Activated CD4-positive, alpha-beta T cell treated with anti-CD3 and anti-CD28 coated beads for 24 hours (primary cell): ENCODE measurements around the gene GNAO1.

Source experiments
- DNase-seq, 2 donors: peaks; one replicate each; pipeline ENCODE4 v3.0.0-alpha.2; 2020; ENCODE audit warnings: low read depth in 2 of 2

The GNAO1 gene

DNA sequence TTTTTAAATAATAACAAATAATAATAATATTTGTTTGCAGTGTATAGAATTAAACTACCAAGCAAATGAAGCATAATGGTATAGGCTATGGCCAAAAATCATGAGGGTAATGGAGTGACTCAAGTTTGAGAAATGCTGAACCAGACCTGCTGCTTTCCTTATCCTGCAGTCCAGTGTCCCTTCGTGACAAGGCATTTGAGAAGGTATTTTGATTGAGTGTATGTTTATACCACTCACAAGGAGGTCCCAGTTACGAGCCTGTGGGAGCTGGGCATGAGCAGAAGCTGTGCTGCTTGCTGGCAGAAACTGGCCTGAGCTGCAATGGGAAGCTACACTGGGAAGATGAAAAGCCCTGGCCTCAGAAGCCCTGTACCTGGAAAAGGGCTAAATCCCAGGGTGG lies 50.3 kb downstream of the GNAO1 start:
- no peak for DNase-seq

DNA sequence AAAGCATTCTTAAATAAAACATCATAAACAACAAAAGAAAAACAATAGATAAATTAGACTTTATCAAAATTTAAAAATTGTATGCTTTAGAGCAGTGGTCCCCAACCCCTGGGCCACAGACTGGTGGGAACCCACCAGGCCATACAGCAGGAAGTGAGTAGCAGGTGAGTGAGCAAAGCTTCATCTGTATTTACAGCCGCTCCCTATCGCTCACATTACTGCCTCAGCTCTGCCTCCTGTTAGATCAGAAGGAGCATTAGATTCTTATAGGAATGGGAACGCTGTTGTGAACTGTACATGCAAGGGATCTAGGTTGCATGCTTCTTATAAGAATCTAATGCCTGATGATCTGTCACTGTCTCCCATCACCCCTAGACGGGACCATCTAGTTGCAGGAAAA lies 51.5 kb downstream of the GNAO1 start:
- DNase-seq: no peak

DNA sequence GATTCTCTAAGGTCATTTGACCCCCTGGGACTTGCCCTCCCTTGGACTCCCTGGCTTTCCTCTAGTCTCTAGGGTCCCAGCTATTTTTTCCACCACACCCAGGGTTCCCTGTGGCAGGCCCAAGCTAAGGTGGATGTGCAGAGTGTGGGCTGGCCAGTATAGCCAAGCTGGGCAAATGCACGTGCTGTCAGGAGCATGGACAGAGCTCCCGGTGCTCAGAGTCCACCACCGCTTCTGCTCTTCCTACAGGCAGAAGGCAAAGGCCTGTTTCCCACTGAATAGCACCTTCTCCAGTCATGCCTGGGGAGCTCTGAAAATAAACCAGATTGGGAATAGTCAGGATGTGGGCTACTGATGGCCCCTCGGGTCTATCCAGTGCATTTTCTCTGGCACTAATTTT lies 53.3 kb downstream of the GNAO1 start:
- no peak for DNase-seq

DNA sequence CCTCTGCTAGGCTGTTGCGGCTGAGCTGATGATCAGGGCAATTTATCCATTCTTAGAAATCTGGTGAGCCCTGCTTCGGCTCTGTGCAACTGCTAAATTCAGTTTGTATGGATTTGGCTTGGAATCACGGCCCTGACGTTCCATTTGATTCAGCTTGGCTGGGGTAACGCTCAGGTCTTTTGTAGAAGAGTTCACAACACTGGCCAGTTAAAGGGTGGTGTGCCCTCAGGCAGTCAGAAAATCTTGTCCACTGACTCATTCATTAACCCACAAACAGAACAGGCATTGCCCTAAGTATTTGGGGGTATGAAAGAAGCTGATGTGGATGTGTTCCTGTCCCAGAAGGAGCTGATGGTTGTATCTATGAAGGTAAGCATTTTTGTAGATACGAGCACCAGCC lies 53.9 kb downstream of the GNAO1 start:
- no peak for DNase-seq

GRCh38 chr16:56246051-56246817 lies 54.9 kb downstream of the GNAO1 start:
- no peak for DNase-seq

- DNase-seq: no peak
These were observed 55.7 kb downstream of the GNAO1 start for GRCh38 chr16:56247018-56247417.

- no peak for DNase-seq
These were observed 56.5 kb downstream of the GNAO1 start for GRCh38 chr16:56247808-56248207.

DNA sequence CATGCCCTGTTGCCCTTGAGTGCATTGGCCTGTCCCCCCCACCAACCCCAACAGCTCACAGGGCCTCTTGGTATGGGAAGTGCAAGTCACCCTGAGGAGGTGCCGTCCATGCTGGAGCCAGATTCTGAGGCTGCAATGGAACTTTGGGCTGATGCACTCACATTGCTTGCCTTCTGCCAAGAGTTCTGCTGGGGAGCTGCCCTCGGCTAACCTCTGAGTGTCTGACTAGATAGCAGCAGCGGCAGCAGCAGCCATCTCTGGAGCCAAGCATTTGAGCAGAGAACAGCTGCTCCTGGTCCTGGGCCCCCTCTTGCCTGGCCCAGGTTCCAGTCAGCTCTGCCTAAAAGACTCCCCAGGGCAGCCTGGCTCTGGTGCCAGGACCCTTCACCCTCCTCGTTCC lies 61.5 kb downstream of the GNAO1 start:
- no peak for DNase-seq

DNA sequence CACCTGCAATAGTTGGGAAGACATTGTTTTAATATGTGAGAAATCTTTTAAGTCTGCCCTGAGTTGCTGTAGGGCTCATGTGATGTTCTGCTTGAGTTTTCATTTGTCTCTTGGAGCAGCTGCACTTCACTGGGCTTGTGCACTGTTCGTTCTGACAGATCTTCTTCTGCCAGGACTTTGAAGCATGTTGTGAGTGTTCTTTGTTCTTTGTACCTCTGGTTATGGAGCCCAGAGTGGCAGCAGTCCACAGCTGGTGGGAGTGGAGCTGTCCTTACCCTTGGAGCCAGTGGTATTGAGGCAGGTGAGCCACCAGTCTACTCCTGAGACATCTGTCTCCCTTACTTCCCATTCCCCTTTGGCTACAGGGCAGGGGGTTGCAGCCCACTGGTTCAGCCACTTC lies 64.6 kb downstream of the GNAO1 start:
- DNase-seq: no peak

DNA sequence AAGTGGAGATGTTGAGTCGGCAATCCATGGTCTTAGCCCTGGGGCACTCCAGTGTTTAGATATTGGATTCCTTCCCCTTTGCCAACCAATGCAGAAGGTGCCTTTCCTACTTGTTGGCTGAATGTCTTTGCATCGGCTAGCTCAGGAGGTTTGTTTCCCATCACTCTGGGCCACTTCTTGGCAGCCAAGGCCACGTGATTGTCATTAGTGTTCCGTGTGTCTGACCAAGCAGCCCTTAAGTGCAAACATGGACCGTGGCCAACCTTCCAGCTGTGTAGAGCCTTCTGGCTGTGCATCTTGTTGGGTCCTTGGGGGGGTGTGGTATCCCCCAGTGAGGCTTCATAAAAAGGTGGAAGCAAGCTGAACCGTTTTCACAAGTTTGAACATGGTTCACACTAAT lies 66.0 kb downstream of the GNAO1 start:
- DNase-seq: no peak

DNA sequence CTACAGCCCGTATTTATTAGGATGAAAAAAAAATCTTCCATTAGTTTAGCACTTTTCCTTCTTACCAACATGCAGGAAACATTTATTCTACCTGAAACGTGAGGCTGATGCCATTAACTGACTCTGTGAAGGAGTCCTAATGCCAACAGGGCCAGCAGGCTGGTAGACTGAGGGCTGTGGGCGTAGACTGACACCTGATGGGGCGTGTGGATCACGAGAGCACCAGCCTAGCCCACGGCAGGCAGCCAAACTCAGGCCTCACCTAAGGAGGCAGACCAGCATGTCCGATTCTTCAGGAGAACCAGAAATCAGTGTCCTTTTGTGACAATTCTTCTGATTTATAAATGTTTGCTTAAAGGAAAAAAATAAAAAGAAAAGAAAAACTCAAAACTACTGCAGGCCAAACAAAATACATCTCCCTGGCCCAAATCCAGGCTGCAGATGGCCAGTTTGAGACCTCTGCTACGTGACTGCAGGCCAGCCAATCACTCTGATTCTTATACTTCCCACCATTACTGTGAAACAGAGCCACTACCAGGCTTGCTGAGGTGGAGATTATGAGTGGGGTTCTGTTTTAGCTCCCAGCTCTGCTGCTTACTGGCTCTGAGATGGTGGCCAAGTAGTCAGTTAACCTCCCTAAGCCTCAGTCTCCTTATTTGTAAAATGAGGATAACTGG lies 66.5 kb downstream of the GNAO1 start:
- DNase-seq: no peak

- DNase-seq: no peak
These were observed 67.5 kb downstream of the GNAO1 start for GRCh38 chr16:56258508-56259424.

DNA sequence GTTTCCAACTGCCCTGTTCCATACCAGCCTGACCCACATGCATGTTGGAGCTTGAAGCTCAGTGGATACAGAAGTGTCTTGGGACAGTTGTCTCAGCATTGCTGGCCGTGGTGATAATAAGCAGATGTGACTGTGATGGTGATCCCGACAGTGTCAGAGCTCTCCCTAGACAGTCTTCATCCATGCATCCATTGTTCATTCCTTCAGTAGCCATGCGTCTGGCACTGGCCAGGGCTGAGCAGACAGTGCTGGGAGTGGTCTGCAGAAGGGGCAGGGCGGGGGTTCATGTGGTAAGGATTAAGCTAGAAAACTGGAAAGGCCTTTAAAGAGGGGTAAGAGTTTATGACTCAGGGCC lies 68.1 kb downstream of the GNAO1 start:
- DNase-seq: no peak

DNA sequence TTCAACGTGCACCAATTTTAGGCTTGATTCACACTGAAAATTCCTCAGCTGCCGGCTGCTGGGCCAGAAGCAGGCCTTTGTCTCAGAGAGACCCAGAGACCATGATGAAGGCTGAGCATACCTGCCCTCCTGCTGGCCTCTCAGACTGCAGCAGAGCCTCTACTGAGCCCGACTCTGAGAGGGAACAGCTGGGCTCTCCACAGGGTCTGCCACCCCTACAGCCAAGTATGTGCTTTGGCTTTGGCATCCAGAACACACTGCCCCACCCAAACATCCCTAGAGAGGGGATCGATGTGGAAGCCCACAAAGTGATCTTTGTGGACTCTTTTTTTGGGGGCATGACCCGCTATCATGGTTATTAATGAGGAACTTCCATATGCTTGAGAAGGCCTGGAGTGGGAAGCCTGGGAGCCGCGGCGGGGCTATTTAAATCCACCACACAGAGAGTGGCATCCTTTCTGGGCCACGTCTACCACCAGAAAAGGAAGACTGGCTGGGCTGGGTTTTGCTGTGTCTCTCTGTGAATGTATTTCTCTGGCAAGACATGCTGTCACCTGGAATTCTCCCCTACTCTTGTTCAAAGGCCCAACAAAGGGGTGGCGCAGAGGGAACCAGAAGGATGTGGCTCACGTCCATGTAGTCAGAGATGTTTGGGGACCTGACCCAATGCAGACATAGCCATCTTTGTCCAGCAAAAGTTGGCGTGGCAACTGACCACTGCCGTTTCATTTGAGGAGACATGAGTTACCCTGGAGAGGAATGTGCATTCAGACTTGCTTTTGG lies 69.3 kb downstream of the GNAO1 start:
- no peak for DNase-seq

DNA sequence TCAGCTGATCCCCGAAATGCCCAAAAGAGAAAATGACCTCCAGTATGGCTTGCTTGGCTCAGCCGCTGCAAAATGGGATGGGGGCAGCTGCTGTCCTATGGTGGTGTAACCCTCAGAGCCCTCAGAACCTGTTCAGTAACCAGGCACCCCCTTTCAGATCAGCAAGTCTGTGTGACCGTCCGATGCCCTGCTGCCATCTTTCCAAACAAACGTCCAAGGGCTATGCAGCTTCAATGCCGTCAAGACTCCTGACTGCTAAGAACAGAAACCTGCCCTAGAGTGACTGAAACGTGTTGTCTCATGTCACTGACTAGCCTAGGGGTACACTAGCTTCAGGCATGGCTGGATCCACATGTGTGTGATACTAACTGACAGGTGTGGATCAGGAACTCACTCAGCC lies 70.4 kb downstream of the GNAO1 start:
- no peak for DNase-seq

DNA sequence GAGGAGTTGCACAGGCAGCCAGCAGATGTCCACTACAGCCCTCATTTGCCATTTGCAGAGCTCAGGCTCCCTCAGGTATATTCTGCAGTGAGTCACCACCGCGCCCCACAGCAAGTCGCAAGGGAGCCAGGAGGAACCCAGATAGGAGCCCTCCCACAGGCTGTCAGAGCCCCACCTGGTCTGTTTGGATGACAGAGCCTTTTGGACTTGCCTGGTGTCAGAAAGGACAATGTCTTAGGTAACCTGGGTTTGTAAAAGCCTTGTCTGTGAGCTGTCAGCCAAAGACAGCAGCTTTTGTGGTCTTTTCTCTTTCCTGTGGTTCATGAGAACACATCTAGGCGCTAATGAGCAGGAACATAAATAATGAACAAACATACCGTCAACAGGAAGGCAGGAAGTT lies 70.9 kb downstream of the GNAO1 start:
- DNase-seq: peak in 1 of 2 donors; percentile 12

DNA sequence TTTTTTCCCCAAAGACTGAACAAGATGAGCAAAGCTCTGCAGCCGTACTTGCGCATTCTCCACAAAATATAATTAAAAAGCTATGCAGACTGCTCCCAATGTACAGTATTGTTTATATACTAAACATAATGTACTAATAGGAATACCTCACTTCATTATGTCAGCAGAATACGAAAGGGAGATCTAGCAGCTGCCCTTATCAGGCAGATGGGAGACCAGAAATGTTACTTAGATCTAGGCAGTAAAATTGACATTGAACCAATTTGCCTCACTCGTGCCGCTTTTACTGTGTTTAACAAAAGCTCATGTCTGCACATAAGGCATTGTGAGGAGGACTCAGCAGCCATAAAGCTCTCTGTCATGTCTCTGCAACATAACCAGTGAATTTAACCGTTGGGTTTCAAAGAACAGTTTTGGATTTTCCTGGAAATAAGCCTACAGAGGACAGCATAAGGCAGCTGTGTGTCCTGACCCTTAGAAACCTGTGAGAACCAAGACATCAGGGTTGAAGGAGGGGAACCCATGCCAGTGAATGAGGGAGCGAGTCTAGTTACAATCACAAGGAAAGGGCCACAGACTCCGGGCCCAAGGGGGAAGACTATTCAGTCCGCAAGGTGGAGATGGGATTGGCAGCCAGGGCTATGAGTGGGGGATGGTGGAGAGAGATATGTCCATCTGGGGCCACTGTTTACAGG lies 71.4 kb downstream of the GNAO1 start:
- no peak for DNase-seq

DNA sequence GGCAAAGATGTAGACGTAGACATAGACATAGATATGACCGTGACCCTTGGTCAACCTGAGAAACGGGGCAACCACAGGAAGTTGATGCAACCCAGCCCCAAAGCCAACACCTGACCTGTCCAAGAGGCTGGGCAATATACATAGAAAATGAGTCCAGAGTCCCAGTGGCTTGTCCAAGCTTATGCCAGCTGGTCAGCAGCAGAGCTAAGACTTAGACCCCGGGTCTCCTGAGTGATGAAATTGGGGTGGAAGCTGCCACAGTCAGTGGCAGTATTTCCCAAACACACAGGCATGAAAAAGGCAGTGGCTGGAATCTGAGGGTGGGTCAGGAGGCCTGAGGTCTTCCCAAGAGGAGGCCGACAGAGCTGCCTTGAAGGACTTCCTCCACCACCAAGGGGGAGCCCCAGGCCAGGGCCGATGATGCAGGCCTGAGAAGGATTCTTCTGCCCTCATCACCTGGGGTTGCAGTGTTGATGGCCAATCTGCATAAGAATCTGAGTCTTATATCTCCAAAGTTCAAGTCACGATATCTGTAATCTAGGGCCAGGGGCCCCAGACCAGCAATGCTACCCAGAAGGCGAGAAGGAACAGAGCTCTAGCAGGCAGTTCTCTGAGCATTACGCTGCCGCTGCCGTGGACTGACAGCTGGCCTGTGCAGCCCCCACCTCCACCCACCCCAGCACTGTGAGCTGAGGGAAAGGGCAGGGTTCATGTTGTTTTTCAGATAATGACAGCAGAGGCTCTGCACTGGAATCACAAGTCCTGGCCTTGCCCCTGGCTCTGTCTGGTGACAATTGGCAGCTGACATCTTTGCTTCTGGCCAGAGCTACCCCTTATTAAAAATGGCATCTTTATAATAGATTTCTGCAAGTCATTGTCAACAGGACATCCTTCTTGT lies 72.7 kb downstream of the GNAO1 start:
- DNase-seq: no peak

DNA sequence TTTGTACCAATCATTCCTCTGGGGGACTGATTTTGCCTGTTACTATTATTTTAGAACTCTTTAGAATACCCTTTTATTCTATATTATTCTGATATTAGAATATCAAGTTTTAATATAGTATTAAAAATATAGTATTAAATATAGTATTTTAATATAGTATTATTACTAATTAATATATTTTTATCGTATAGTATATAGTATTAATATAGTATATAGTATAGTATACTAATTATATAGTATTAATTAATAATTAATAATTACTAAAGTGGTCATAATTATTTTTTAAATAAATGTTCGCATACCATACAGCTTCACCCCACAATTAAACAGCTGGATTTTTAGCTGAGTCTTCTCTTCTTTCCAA lies 73.3 kb downstream of the GNAO1 start:
- DNase-seq: no peak

- no peak for DNase-seq
These were observed 73.9 kb downstream of the GNAO1 start for GRCh38 chr16:56265184-56265583.
